ENCODE measurements around the gene ST8SIA6. TPM values are rescaled to one million over a fixed set of nuclear protein-coding genes. Genes with fewer than 3 reads are reported as not detected.
"Not testable (repeated sequence)": the region's sequence is repeated elsewhere in the genome, so short reads cannot be mapped to it uniquely, and the experiment has no call there.

ST8SIA6 gene
- total RNA-seq, 1 experiment from 2014 or later = 0.57 TPM

DNA sequence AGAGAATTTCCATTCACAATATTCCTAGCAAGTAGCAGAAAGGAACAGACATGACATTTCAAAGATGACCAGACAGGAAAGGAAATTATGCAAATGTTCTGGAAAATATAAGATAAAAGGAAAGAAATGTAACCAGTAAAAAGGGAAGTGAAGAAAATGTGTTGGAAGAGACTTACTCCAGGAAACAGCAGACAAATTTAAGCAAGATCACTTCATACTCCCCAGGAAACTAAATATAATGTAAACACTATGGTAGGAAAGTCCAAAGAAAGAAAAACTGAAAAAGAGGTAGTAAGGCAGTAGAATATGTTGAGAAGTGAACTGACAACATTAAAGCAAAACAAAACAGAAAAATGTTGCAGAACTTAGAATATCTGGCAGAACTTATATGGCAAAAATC is 6.4 kb upstream of the ST8SIA6 start:
- DNase-seq (ENCODE audit: low read depth) = no peak

GRCh38 chr10:17457083-17457482 is 2.7 kb upstream of the ST8SIA6 start:
- DNase-seq (ENCODE audit: low read depth) = no peak

- no peak for DNase-seq (ENCODE audit: low read depth)
These were observed 1.7 kb upstream of the ST8SIA6 start for GRCh38 chr10:17456032-17456548.

GRCh38 chr10:17455015-17455520 is 673 bp upstream of the ST8SIA6 start:
- no peak for DNase-seq (ENCODE audit: low read depth)

DNA sequence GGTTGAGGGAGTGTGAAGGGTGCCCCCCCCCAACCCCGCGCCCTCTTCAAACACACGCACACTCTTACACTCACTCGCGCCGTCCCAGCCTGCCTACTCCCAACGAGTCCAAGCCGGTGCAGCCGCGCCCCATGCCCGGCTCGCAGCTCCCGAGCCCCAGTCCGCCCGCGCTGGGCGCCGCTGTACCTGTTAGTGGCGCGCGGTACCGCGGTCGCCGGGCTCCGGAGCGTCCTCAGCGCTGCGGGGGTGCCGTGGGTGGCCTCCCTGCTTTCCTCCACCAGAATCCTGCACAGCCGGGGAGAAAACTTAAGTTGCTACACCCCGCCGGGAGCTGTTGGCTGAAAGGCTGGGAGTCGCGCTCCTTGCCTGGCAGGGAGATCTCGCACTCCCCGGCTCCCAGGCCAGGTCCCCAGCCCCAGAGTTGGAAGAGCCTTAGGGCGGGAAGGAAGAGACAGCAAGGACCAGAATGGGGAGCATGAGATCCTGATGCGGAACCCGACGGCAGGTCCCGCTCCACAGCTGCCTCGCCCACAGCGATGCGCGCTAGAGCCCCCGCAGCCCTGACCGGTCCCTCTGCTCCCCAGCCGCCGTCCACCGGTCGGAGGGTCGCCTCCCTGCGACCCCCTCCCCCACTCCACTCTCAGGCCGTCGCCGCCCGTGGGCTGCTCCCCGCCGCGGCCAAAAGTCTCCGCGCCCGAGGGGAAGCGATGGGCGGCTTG is 863 bp downstream of the ST8SIA6 start:
- DNase-seq (ENCODE audit: low read depth) = peak; percentile 18

GRCh38 chr10:17453035-17453372 is 1.4 kb downstream of the ST8SIA6 start:
- DNase-seq (ENCODE audit: low read depth) = no peak

- DNase-seq (ENCODE audit: low read depth) = no peak
These were observed 2.1 kb downstream of the ST8SIA6 start for GRCh38 chr10:17452060-17452841.

DNA sequence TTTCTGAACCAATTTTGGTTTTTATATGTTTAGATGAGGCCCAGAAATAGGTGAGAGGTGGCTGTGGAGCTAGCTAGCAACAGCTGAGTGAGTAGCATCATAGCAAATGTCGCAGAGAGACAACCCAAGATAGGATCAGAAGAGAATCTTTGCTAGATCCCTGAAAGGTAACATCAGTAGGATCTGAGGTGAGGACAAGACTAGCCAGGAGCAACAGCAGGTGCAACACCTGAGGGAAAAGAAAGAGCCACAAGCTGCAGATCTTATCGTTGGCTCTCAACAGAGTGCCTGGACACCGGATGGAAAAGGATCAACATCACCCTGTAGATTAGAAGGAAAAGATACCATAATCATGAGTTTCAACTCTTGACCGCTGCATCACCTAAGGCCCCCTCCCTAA is 4.4 kb downstream of the ST8SIA6 start:
- no peak for DNase-seq (ENCODE audit: low read depth)

DNA sequence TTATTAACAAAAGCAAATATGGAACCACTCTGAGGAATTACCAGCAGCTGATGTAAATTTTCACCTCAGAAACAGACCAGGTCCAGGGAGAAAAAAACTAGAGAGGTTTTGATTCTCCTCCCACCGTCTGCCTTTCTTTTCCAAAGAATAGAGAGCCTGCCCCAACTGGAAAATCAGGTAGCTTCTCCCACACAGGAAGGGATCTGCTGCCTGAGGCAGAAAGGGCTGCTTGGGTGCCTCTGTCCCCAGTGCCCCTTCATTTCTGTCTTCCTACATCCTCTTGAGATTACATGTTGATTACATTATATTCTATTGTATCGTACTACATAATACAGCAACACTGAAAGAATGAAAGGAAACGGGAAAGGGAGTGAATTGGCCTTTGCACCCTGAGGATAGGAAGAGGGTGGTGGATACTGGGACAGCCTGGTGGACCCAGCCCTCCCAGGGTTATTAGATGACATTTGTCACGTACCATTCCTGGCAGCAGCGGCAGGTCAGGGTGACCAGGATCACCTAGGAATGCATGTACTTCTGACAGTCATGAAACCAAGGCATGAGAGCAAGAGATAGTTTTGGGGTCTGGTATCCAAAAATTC is 8.9 kb downstream of the ST8SIA6 start:
- no peak for DNase-seq (ENCODE audit: low read depth)

GRCh38 chr10:17444388-17444714 is 10.0 kb downstream of the ST8SIA6 start:
- no peak for DNase-seq (ENCODE audit: low read depth)

DNA sequence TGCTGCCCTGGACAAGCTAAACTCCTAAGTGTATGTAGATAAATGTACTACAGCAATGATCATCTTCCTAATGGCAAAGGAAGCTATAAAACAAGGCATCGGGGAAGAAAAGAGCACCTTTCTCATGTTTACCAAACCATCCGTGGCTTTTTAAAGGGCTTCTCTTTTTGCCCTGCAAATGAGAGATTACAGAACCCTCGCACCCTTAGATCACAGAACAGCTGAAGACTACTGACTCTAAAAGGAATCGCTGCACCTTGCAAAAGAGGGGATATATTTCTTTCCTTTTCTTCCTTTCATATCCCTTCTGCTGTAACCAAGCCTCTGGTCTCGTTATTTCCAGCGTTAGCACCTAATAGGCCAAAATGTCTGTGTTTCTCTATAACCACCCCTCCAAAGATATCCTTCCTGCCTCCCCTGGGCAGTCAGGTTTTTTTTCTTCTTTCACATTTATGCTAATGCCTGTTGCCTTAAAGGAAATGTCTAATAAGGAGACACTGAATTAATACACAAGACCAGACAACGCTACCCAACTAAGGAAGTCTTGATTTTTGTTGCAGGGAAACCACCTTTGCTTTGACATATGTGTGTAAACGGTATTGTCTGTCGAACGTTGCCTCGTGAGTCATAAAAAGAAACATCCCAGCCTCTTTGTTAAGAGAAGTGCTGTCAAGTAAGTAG is 10.5 kb downstream of the ST8SIA6 start:
- DNase-seq (ENCODE audit: low read depth) = no peak

DNA sequence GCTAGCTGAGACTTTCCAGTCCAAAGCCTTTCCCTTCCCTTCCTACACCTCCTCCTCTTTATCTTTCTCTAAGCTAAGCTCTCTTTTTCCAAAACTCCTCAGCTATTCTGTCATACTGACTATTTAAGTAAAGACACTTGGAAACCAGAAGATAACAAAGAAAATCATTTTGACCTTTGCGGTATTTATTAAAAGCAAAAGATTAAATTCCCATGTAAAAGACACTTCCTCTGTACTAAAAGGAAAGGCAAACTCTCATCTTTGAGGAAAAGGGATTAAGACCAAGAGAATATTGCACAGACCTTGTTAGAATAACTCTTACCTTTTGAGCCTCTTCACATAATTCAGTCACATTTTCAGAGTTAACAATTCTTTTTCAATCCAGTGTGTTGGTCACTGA is 15.8 kb downstream of the ST8SIA6 start:
- no peak for DNase-seq (ENCODE audit: low read depth)

DNA sequence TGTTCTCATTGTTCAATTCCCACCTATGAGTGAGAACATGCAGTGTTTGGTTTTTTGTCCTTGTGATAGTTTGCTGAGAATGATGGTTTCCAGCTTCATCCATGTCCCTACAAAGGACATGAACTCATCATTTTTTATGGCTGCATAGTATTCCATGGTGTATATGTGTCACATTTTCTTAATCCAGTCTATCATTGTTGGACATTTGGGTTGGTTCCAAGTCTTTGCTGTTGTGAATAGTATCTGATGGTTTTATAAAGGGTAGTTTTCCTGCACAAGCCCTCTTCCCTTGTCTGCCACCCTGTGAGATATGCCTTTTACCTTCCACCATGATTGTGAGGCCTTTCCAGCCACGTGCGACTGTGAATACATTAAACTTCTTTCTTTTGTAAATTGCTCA is 17.8 kb downstream of the ST8SIA6 start:
- DNase-seq (ENCODE audit: low read depth) = not testable (repeated sequence)

DNA sequence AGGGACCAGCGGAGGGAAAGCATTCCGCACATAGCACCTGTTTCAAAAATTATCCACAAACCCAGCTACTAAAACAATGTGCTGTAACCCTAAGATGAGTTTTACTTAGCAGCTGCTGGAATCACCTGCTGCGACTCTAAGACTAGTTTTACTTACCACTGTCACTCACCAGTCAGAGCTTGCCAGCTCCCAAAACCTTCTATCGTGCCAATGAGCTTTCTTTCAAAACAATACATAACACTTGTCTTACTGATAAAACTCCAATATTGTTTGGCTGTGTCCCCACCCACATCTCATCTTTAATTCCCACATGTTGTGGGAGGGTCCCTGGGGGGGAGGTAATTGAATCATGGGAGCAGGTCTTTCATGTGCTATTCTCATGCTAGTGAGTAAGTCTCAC is 18.4 kb downstream of the ST8SIA6 start:
- no peak for DNase-seq (ENCODE audit: low read depth)

- no peak for DNase-seq (ENCODE audit: low read depth)
These were observed 19.2 kb downstream of the ST8SIA6 start for GRCh38 chr10:17435187-17435586.

DNA sequence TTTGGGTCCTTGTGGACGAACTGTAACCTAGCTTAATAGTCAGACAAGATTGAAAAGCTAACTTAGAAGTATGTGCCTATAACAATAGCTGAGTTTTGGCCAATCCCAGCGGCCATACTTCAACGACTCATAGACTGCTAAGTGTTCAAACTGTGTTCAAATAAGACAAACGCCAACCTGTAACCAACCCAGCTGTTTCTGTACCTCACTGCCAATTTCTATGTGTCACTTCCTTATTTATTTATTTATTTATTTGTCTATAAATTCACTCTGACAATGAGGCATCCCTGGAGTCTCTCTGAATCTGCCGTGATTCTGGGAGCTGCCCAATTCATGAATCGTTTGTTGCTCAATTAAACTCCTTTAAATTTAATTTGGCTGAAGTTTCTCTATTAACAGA is 21.7 kb downstream of the ST8SIA6 start:
- peak; percentile 68 for DNase-seq (ENCODE audit: low read depth)

- DNase-seq (ENCODE audit: low read depth) = peak; percentile 66
These were observed 22.5 kb downstream of the ST8SIA6 start for GRCh38 chr10:17431871-17432311.

GRCh38 chr10:17430647-17431355 is 23.6 kb downstream of the ST8SIA6 start:
- peak; percentile 69 for DNase-seq (ENCODE audit: low read depth)

DNA sequence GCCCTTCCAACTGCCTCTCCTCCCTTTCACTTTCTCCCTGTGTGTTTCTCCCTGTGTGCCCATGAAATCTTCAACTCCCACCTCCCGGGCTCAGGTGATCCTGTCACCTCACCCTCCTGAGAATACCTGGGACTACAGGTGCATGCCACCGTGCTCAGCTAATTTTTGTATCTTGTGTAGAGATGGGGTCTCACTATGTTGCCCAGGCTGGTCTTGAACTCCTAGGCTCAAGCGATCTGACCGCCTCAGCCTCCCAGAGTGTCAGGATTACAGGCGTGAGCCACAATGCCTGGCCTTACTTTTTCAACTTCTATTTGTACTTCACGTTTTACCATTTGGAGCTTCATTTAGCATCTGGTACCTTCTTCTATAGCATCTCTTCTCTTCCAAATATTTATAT is 24.9 kb downstream of the ST8SIA6 start:
- no peak for DNase-seq (ENCODE audit: low read depth)

DNA sequence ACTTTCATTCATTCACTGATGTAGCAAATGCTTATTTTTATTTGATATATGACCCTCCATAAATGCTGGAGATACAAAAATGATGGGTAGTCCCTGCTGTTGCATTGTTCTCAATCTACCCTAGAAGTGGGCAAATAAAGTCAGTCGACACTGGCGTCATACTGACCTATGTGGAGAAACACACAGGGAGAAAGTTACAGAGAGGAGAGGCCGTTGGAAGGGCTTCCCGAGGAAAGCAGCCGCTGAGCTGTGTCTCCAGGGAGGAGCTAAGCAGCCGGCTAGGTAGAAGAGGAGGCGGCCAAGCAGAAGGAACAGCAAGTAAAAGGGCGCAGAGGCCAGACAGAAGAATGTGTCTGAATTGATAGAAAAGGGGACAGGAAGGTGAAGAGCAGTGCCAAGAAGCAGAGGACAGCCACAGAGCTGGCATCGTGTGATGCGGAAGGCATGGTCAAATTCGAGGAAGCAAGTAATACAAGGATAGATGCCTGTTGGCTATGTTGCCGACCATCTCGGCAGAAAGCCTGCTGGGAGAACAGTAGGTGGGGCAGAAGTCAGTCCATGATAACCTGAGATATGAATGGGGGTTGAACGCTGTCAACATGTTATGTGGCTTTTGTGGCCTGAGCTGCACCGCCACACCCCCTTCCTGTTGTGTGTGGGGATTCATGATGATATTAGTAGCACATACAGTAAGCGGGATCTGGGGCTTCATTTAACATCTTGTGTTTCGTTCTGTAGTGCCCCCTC is 25.9 kb downstream of the ST8SIA6 start:
- no peak for DNase-seq (ENCODE audit: low read depth)

Data from LHCN-M2 (cell line).